DOHH2 (cell line): ENCODE data around the gene CSRNP3.
A peak's percentile ranks its signal among the peaks of the same experiment; 100 is the strongest.

Experiments used
- H3F3A ChIP-seq: fragments of 200-600 bp; sonication (generic), shearing (Covaris generic); 2 replicates; pipeline ENCODE4 v1.6.0; 2016; ENCODE audit warnings: antibody characterized with exemption, mild to moderate bottlenecking; ENCODE audit not compliant: control insufficient read depth, insufficient read depth
- H3K27ac ChIP-seq: fragments of 200-600 bp; sonication (generic); 2 replicates; pipeline ENCODE4 v1.5.1; 2014; ENCODE audit warnings: low read depth, mild to moderate bottlenecking, low read length, moderate library complexity
- H3K27me3 ChIP-seq: fragments of 200-600 bp; sonication (generic); 2 replicates; pipeline ENCODE4 v1.6.1; 2014; ENCODE audit warnings: mild to moderate bottlenecking, low read length, mixed read lengths; ENCODE audit not compliant: control insufficient read depth
- H3K36me3 ChIP-seq: fragments of 200-600 bp; sonication (generic); 2 replicates; pipeline ENCODE4 v1.6.1; 2014; ENCODE audit warnings: mild to moderate bottlenecking, low read length, moderate library complexity, mixed read lengths; ENCODE audit not compliant: control insufficient read depth
- H3K4me1 ChIP-seq: fragments of 200-600 bp; sonication (generic); 2 replicates; pipeline ENCODE4 v1.6.1; 2014; ENCODE audit warnings: mild to moderate bottlenecking, low read length, mixed read lengths; ENCODE audit not compliant: control insufficient read depth
- H3K4me2 ChIP-seq: fragments of 200-600 bp; sonication (generic); 2 replicates; pipeline ENCODE4 v1.6.0; 2014; ENCODE audit warnings: mild to moderate bottlenecking, low read length, moderate library complexity
- H3K4me3 ChIP-seq: fragments of 200-600 bp; sonication (generic); 2 replicates; pipeline ENCODE4 v1.5.1; 2014; ENCODE audit warnings: mild to moderate bottlenecking, low read length, mixed read lengths
- H3K79me2 ChIP-seq: fragments of 200-600 bp; sonication (generic); 2 replicates; pipeline ENCODE4 v1.6.1; 2014; ENCODE audit warnings: mild to moderate bottlenecking, low read length, mixed read lengths; ENCODE audit not compliant: control insufficient read depth
- H3K9me2 ChIP-seq: fragments of 200-600 bp; sonication (generic); replicated peaks from 2 replicates; pipeline ENCODE4 v1.6.1; 2014; ENCODE audit warnings: mild to moderate bottlenecking, low read length, mixed read lengths; ENCODE audit not compliant: control insufficient read depth
- H3K9me3 ChIP-seq: fragments of 200-600 bp; sonication (generic); 2 replicates; pipeline ENCODE4 v1.6.1; 2014; ENCODE audit warnings: antibody characterized with exemption, low read length, mixed read lengths; ENCODE audit not compliant: control insufficient read depth, insufficient read depth
- H4K20me1 ChIP-seq: fragments of 200-600 bp; sonication (generic); 2 replicates; pipeline ENCODE4 v1.6.0; 2014; ENCODE audit warnings: low read depth, mild to moderate bottlenecking, antibody characterized with exemption, low read length, moderate library complexity; ENCODE audit not compliant: control insufficient read depth, insufficient read depth
- CTCF ChIP-seq: fragments of 200-600 bp; sonication (generic); IDR thresholded peaks from one replicate; pipeline ENCODE4 v1.5.1; 2014; ENCODE audit warnings: antibody characterized with exemption, mild to moderate bottlenecking, low read depth, low read length; ENCODE audit not compliant: poor library complexity, severe bottlenecking
- EZH2phosphoT487 ChIP-seq: fragments of 200-600 bp; sonication (generic); IDR thresholded peaks from 2 replicates; pipeline ENCODE4 v1.6.1; 2017; ENCODE audit warnings: borderline replicate concordance, mild to moderate bottlenecking, antibody characterized with exemption, low read length, moderate library complexity, mixed read lengths

CSRNP3 gene

GRCh38 chr2:165479856-165480255 lies 10.4 kb downstream of the CSRNP3 start:
- Histone ChIP-seq H3K27me3 (no peaks in the 10 kb centered on the region), H3K4me2 (no peak overlapping the region), H3K9me2 (no peaks in the 10 kb centered on the region), H3K27ac (no peak overlapping the region), H3K4me1 (no peaks in the 10 kb centered on the region), H3F3A (no peaks in the 10 kb centered on the region), H3K79me2 (no peaks in the 10 kb centered on the region), H3K4me3 (no peak overlapping the region), H3K36me3 (no peaks in the 10 kb centered on the region), H4K20me1 (no peaks in the 10 kb centered on the region), H3K9me3 (no peaks in the 10 kb centered on the region)
- TF ChIP-seq CTCF (no peak), EZH2phosphoT487 (no peak)

DNA sequence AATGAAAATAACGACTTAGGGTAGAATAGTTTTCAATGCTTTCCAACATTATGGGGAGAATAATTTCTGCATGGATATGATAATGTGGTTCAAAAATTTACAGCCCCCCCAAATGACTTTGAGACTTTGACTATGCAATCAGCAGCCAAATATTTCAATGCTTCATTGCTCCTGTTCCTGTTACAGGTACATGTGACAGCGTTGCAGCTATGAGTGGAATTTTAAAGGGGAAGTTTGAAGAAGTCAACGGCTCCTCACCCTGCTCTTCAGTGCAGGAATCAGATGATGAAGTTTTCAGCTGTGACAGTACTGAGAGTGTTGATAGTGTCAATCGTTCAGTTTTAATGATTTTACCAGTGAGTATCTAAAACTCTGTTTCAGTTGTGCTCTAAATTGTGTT lies 25.1 kb downstream of the CSRNP3 start:
- Histone ChIP-seq H4K20me1 (no peaks in the 10 kb centered on the region), H3F3A (no peaks in the 10 kb centered on the region), H3K9me2 (no peaks in the 10 kb centered on the region), H3K27me3 (no peaks in the 10 kb centered on the region), H3K79me2 (no peaks in the 10 kb centered on the region), H3K27ac (no peak overlapping the region), H3K4me2 (no peak overlapping the region), H3K36me3 (no peaks in the 10 kb centered on the region), H3K4me3 (no peak overlapping the region), H3K4me1 (peaks cover 15% of the 10 kb centered on the region), H3K9me3 (no peaks in the 10 kb centered on the region)
- no peak for TF ChIP-seq EZH2phosphoT487
- no peak for TF ChIP-seq CTCF

DNA sequence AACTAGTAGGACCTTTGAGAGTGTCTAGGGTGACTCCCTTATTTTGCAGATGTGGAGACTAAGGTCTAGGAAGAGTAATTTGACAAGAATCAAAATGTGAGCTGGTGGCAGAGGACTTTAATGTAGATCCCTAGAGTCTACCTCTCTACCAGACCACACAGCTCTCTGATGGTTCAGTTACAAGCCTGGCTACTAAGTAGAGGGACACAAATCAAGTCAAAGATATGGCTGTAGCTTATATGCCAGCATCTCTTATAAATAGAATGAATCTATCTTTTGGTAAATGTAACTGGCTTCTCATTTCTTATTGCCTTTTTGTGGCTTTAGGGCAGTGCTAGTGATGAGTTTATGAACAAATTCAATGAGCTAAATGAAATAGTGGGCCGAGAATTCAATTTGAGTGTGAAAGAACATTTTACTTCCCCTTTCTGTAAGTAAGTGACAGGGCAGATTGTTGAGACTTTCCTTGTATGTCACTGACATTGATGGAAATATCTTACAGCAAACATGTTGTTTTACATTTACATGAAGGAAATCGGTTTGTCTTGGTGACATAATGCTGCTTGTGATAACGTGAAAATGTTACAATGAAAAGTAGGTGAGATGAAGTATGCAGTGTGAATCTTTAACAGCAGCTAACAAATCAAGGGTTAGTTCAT lies 28.3 kb downstream of the CSRNP3 start:
- no peaks in the 10 kb centered on the region for H4K20me1 ChIP-seq
- H3K79me2 ChIP-seq, result no peaks in the 10 kb centered on the region
- no peak for TF ChIP-seq CTCF
- TF ChIP-seq EZH2phosphoT487, result no peak
- peaks cover 15% of the 10 kb centered on the region for H3K4me1 ChIP-seq
- 0 out of 2 replicates have a peak overlapping the region, but pooled peaks have one; percentile 4 for H3K4me2 ChIP-seq
- H3K36me3 ChIP-seq, result no peaks in the 10 kb centered on the region
- no peaks in the 10 kb centered on the region for H3F3A ChIP-seq
- H3K9me3 ChIP-seq, result no peaks in the 10 kb centered on the region
- H3K27me3 ChIP-seq, result no peaks in the 10 kb centered on the region
- no peak overlapping the region for H3K4me3 ChIP-seq
- H3K27ac ChIP-seq, result no peak overlapping the region
- no peaks in the 10 kb centered on the region for H3K9me2 ChIP-seq
